Mesendoderm (in vitro differentiated cells): ENCODE measurements around the gene EPB41L4B.

Experiments
- DNase-seq: peaks from one replicate; pipeline ENCODE4 v3.0.0; 2013
- H2AK5ac ChIP-seq: 2 replicates; pipeline ENCODE4 v1.6.1; 2013; ENCODE audit warnings: low read length, inconsistent platforms
- H2BK120ac ChIP-seq: 2 replicates; pipeline ENCODE4 v1.6.1; 2013; ENCODE audit warnings: low read depth, mild to moderate bottlenecking, low read length, moderate library complexity, mixed read lengths
- H2BK15ac ChIP-seq: replicated peaks from 2 replicates; pipeline ENCODE4 v1.6.1; 2013; ENCODE audit warnings: low read depth, mild to moderate bottlenecking, moderate library complexity
- H2BK5ac ChIP-seq: 2 replicates; pipeline ENCODE4 v1.6.1; 2013; ENCODE audit warnings: low read length, inconsistent platforms
- H3K18ac ChIP-seq: 2 replicates; pipeline ENCODE4 v1.6.1; 2013; ENCODE audit warnings: mild to moderate bottlenecking, low read length, mixed read lengths
- H3K23ac ChIP-seq: one replicate; pipeline ENCODE4 v1.6.1; 2013; ENCODE audit warnings: low read length
- H3K27ac ChIP-seq: 2 replicates; pipeline ENCODE4 v1.5.1; 2013; ENCODE audit warnings: low read depth, mild to moderate bottlenecking, inconsistent platforms, low read length, moderate library complexity
- H3K27me3 ChIP-seq: 2 replicates; pipeline ENCODE4 v1.6.1; 2013; ENCODE audit warnings: low read length, control low read depth, mild to moderate bottlenecking, inconsistent platforms; ENCODE audit not compliant: insufficient read depth, poor library complexity
- H3K36me3 ChIP-seq: 2 replicates; pipeline ENCODE4 v1.6.1; 2013; ENCODE audit warnings: low read length, inconsistent platforms; ENCODE audit not compliant: control insufficient read depth, insufficient read depth
- H3K4ac ChIP-seq: one replicate; pipeline ENCODE4 v1.6.1; 2013; ENCODE audit warnings: low read depth, mild to moderate bottlenecking, low read length, moderate library complexity
- H3K4me1 ChIP-seq: 2 replicates; pipeline ENCODE4 v1.6.1; 2013; ENCODE audit warnings: low read depth, low read length, inconsistent platforms; ENCODE audit not compliant: control insufficient read depth
- H3K4me2 ChIP-seq: 2 replicates; pipeline ENCODE4 v1.6.1; 2013; ENCODE audit warnings: low read length
- H3K4me3 ChIP-seq: 2 replicates; pipeline ENCODE4 v1.5.1; 2013; ENCODE audit warnings: mild to moderate bottlenecking, low read length
- H3K56ac ChIP-seq: one replicate; pipeline ENCODE4 v1.6.1; 2013; ENCODE audit warnings: low read length
- H3K79me1 ChIP-seq: 2 replicates; pipeline ENCODE4 v1.6.1; 2013; ENCODE audit warnings: low read length, inconsistent platforms
- H3K79me2 ChIP-seq: 2 replicates; pipeline ENCODE4 v1.6.1; 2013; ENCODE audit warnings: mild to moderate bottlenecking, low read length; ENCODE audit not compliant: control insufficient read depth, insufficient read depth
- H3K9ac ChIP-seq: 2 replicates; pipeline ENCODE4 v1.6.1; 2013; ENCODE audit warnings: low read length, inconsistent platforms
- H4K5ac ChIP-seq: one replicate; pipeline ENCODE4 v1.6.1; 2013; ENCODE audit warnings: low read length
- H4K8ac ChIP-seq: one replicate; pipeline ENCODE4 v1.6.1; 2013; ENCODE audit warnings: low read depth, mild to moderate bottlenecking, control low read depth, low read length, moderate library complexity
- WGBS: extraction: QIAGEN DNeasy Blood & Tissue Kit; methylation state at CpG from one replicate; pipeline ENCODE4 v1.1.7; 2013; ENCODE audit warnings: low lambda C conversion rate, missing lambda C conversion rate; ENCODE audit not compliant: insufficient coverage; ENCODE audit errors: extremely low coverage; 5-methylcytosine and 5-hydroxymethylcytosine counted together

Gene EPB41L4B

GRCh38 chr9:109270971-109271925 lies 49.6 kb downstream of the EPB41L4B start:
- H2AK5ac ChIP-seq, result no peak overlapping the region
- H4K8ac ChIP-seq, result no peak overlapping the region
- H3K56ac ChIP-seq, result no peak overlapping the region
- no peak for DNase-seq
- H3K4ac ChIP-seq, result no peak overlapping the region
- no peaks in the 10 kb centered on the region for H3K27me3 ChIP-seq
- no peak overlapping the region for H2BK5ac ChIP-seq
- H3K79me1 ChIP-seq, result no peaks in the 10 kb centered on the region
- H3K4me2 ChIP-seq, result no peak overlapping the region
- H3K23ac ChIP-seq, result no peak overlapping the region
- no peak overlapping the region for H3K9ac ChIP-seq
- no peak overlapping the region for H4K5ac ChIP-seq
- no peak overlapping the region for H2BK120ac ChIP-seq
- no peak overlapping the region for H3K4me3 ChIP-seq
- H3K4me1 ChIP-seq, result no peaks in the 10 kb centered on the region
- H3K79me2 ChIP-seq, result no peaks in the 10 kb centered on the region
- H3K36me3 ChIP-seq, result no peaks in the 10 kb centered on the region
- WGBS, result no CpG with 5 or more reads among the region's 15 CpGs
- H3K27ac ChIP-seq, result no peak overlapping the region
- H2BK15ac ChIP-seq, result no peak overlapping the region
- H3K18ac ChIP-seq, result no peak overlapping the region

GRCh38 chr9:109270441-109270840 lies 50.4 kb downstream of the EPB41L4B start:
- Histone ChIP-seq H2BK15ac (no peak overlapping the region), H3K9ac (no peak overlapping the region)
- no peak for DNase-seq

GRCh38 chr9:109269839-109270238 lies 51.0 kb downstream of the EPB41L4B start:
- Histone ChIP-seq H3K4me2 (no peak overlapping the region), H3K27me3 (no peaks in the 10 kb centered on the region), H3K4ac (no peak overlapping the region), H3K27ac (no peak overlapping the region), H3K79me1 (no peaks in the 10 kb centered on the region), H3K4me3 (no peak overlapping the region), H2AK5ac (no peak overlapping the region), H3K18ac (no peak overlapping the region), H3K9ac (no peak overlapping the region), H3K79me2 (no peaks in the 10 kb centered on the region), H3K56ac (no peak overlapping the region), H3K23ac (no peak overlapping the region), H4K8ac (no peak overlapping the region), H4K5ac (no peak overlapping the region), H2BK15ac (no peak overlapping the region), H2BK5ac (no peak overlapping the region), H3K36me3 (no peaks in the 10 kb centered on the region), H2BK120ac (no peak overlapping the region), H3K4me1 (no peaks in the 10 kb centered on the region)
- no CpG with 5 or more reads among the region's 5 CpGs for WGBS
- DNase-seq, result no peak

More at GRCh38 chr9:109270441-109270840, 50.4 kb downstream of the EPB41L4B start:
- Histone ChIP-seq H3K56ac (no peak overlapping the region), H3K79me2 (no peaks in the 10 kb centered on the region), H3K4ac (no peak overlapping the region), H2BK120ac (no peak overlapping the region), H3K23ac (no peak overlapping the region), H3K4me2 (no peak overlapping the region), H4K5ac (no peak overlapping the region), H3K27me3 (no peaks in the 10 kb centered on the region), H3K27ac (no peak overlapping the region), H2BK5ac (no peak overlapping the region), H3K36me3 (no peaks in the 10 kb centered on the region), H3K18ac (no peak overlapping the region), H2AK5ac (no peak overlapping the region), H3K4me1 (no peaks in the 10 kb centered on the region), H3K79me1 (no peaks in the 10 kb centered on the region), H4K8ac (no peak overlapping the region), H3K4me3 (no peak overlapping the region)

GRCh38 chr9:109269081-109269480 lies 51.8 kb downstream of the EPB41L4B start:
- no CpG with 5 or more reads among the region's 3 CpGs for WGBS
- Histone ChIP-seq H3K27ac (no peak overlapping the region), H3K27me3 (no peaks in the 10 kb centered on the region)

GRCh38 chr9:109267555-109267954 lies 53.3 kb downstream of the EPB41L4B start:
- no peak overlapping the region for H4K5ac ChIP-seq
- no peak overlapping the region for H3K4ac ChIP-seq
- no peak overlapping the region for H3K18ac ChIP-seq
- H3K4me3 ChIP-seq, result no peak overlapping the region
- H3K56ac ChIP-seq, result no peak overlapping the region
- H4K8ac ChIP-seq, result no peak overlapping the region
- no peak overlapping the region for H3K27ac ChIP-seq
- no peak overlapping the region for H3K9ac ChIP-seq
- no peaks in the 10 kb centered on the region for H3K4me1 ChIP-seq
- H2BK15ac ChIP-seq, result no peak overlapping the region
- H2AK5ac ChIP-seq, result no peak overlapping the region
- H3K79me2 ChIP-seq, result no peaks in the 10 kb centered on the region
- WGBS, result no CpG with 5 or more reads among the region's 3 CpGs
- no peak overlapping the region for H2BK5ac ChIP-seq
- no peak for DNase-seq
- no peak overlapping the region for H3K23ac ChIP-seq
- H3K79me1 ChIP-seq, result no peaks in the 10 kb centered on the region
- H3K4me2 ChIP-seq, result no peak overlapping the region
- H2BK120ac ChIP-seq, result no peak overlapping the region
- H3K36me3 ChIP-seq, result no peaks in the 10 kb centered on the region
- H3K27me3 ChIP-seq, result no peaks in the 10 kb centered on the region

More at GRCh38 chr9:109269081-109269480, 51.8 kb downstream of the EPB41L4B start:
- Histone ChIP-seq H3K79me1 (no peaks in the 10 kb centered on the region), H3K23ac (no peak overlapping the region), H2BK120ac (no peak overlapping the region), H3K4me3 (no peak overlapping the region), H3K4ac (no peak overlapping the region), H3K9ac (no peak overlapping the region), H3K56ac (no peak overlapping the region), H3K79me2 (no peaks in the 10 kb centered on the region), H3K4me2 (no peak overlapping the region), H3K36me3 (no peaks in the 10 kb centered on the region), H2BK15ac (no peak overlapping the region), H4K8ac (no peak overlapping the region), H4K5ac (no peak overlapping the region), H3K18ac (no peak overlapping the region), H3K4me1 (no peaks in the 10 kb centered on the region), H2AK5ac (no peak overlapping the region), H2BK5ac (no peak overlapping the region)
- no peak for DNase-seq
